GM23248 (cell line): Measurements from ENCODE around the gene ADORA1. TPM values are rescaled to one million over a fixed set of nuclear protein-coding genes. Genes with fewer than 3 reads are reported as not detected.

Source experiments
- DNase-seq: peaks from one replicate; pipeline ENCODE4 v3.0.0-alpha.2; 2015
- H2AFZ ChIP-seq: fragments of 200-600 bp; sonication (generic); 2 replicates; pipeline ENCODE4 v1.6.1; 2016; ENCODE audit warnings: antibody characterized with exemption
- H3F3A ChIP-seq: fragments of 200-600 bp; sonication (generic); 2 replicates; pipeline ENCODE4 v1.6.1; 2016; ENCODE audit warnings: mild to moderate bottlenecking, antibody characterized with exemption, mixed run types; ENCODE audit not compliant: insufficient read depth
- H3K27ac ChIP-seq: fragments of 200-600 bp; sonication (generic); 2 replicates; pipeline ENCODE4 v1.5.1; 2016; ENCODE audit warnings: mild to moderate bottlenecking
- H3K27me3 ChIP-seq: fragments of 200-600 bp; sonication (generic); replicated peaks from 2 replicates; pipeline ENCODE4 v1.6.1; 2016; ENCODE audit warnings: mild to moderate bottlenecking; ENCODE audit not compliant: insufficient read depth
- H3K36me3 ChIP-seq: fragments of 200-600 bp; sonication (generic); 2 replicates; pipeline ENCODE4 v1.6.1; 2016; ENCODE audit warnings: low read depth, mild to moderate bottlenecking
- H3K4me1 ChIP-seq: fragments of 200-600 bp; sonication (generic); 2 replicates; pipeline ENCODE4 v1.6.1; 2016; ENCODE audit warnings: mild to moderate bottlenecking; ENCODE audit not compliant: insufficient read depth
- H3K4me2 ChIP-seq: fragments of 200-600 bp; sonication (generic); one replicate; pipeline ENCODE4 v1.6.1; 2016; ENCODE audit warnings: mild to moderate bottlenecking; ENCODE audit not compliant: unreplicated experiment
- H3K4me3 ChIP-seq: fragments of 200-600 bp; sonication (generic); 2 replicates; pipeline ENCODE4 v1.5.1; 2016; ENCODE audit warnings: mild to moderate bottlenecking
- H3K79me2 ChIP-seq: fragments of 200-600 bp; sonication (generic); 2 replicates; pipeline ENCODE4 v1.6.1; 2016; ENCODE audit warnings: mild to moderate bottlenecking; ENCODE audit not compliant: insufficient read depth
- H3K9ac ChIP-seq: fragments of 200-600 bp; sonication (generic); 2 replicates; pipeline ENCODE4 v1.6.1; 2016; ENCODE audit warnings: mild to moderate bottlenecking
- H3K9me2 ChIP-seq: fragments of 200-600 bp; sonication (generic); 2 replicates; pipeline ENCODE4 v1.6.1; 2016; ENCODE audit warnings: mixed run types, mild to moderate bottlenecking, moderate library complexity; ENCODE audit not compliant: insufficient read depth
- H3K9me3 ChIP-seq: fragments of 200-600 bp; sonication (generic); one replicate; pipeline ENCODE4 v1.6.1; 2017; ENCODE audit warnings: low read depth
- H4K20me1 ChIP-seq: fragments of 200-600 bp; sonication (generic); 2 replicates; pipeline ENCODE4 v1.6.0; 2016; ENCODE audit not compliant: insufficient read depth
- EZH2 ChIP-seq: fragments of 200-600 bp; sonication (generic); IDR thresholded peaks from 2 replicates; pipeline ENCODE4 v1.6.1; 2018; ENCODE audit warnings: antibody characterized with exemption, mild to moderate bottlenecking; ENCODE audit not compliant: insufficient read depth, poor library complexity, severe bottlenecking
- EZH2phosphoT487 ChIP-seq: fragments of 200-600 bp; sonication (generic); IDR thresholded peaks from 2 replicates; pipeline ENCODE4 v1.6.1; 2018; ENCODE audit warnings: antibody characterized with exemption, moderate library complexity, mild to moderate bottlenecking, low read depth; ENCODE audit not compliant: insufficient read depth
- WGBS, 2 experiments: methylation state at CpG; one replicate each; pipeline ENCODE4 v1.1.6; 2015 to 2017; ENCODE audit warnings: low lambda C conversion rate in 2 of 2, low coverage in 1 of 2; ENCODE audit errors: missing lambda C conversion rate in 2 of 2; 5-methylcytosine and 5-hydroxymethylcytosine counted together
- in situ Hi-C: fragments of 300-500 bp; cut with MboI; formaldehyde crosslinking; loops from 2 replicates; pipeline ENCODE4 v1.15.0; 2020
- polyA plus RNA-seq: library from polyadenylated mRNA; unstranded; fragments of >200 nt; fragmentation: Nextera tagmentation; extraction: Ambion mirVana; gene quantifications from 2 replicates; pipeline ENCODE4 v1.2.1, GENCODE V29; 2016
- total RNA-seq: library from RNA; depleted of rRNA; stranded (reverse); fragments of >200 nt; shearing (Covaris generic); gene quantifications from 2 replicates; pipeline ENCODE4 v1.2.3, GENCODE V29; 2014

ADORA1 gene
- total and polyA plus RNA-seq, 2 experiments from 2014 or later = 2.2 to 5.8 TPM

DNA sequence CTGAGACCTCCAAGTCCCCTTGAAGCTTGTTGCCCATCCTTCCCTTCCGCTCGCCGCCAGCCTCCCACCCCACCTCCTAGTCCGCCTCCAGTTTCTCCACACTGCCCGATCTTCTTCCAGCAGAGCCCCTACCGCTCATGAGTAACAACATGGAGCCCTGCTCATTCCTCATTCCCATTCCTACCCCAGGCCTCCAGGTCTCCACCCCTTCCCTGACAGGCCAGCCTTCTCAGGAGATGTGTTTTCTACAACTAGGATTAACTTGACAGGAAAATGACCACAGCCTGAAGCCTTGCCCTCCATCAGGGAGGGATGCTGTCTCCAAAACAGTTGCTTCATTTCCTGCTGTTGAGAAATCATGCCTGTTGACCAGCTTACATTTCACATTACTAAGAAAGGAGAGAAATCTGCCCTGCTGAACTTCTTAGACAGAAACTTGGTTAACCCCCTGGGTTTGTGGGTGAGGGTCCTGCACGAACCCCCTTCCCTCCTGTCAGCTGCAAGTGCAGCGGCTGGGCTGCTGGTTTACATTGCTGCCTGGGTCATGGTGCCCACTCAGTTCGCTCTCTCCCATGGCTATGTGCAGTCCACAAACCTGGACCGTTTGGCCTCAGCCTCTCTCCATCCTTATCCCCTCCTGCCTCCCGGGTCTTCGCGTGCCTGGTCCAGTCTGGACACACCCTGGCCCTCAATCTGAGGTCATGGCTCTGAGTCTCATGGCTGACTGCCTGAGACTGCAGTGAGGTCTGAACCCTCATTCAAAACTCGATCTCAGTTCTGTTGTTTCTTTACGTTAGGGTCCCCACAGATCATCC lies 75.1 kb downstream of the ADORA1 start:
- Histone ChIP-seq H3K9me3 (no peaks in the 10 kb centered on the region), H3K4me1 (peaks cover 50% of the 10 kb centered on the region), H3F3A (peaks cover 42% of the 10 kb centered on the region), H4K20me1 (no peaks in the 10 kb centered on the region), H2AFZ (peak overlapping the region; percentile 54), H3K36me3 (no peaks in the 10 kb centered on the region), H3K4me2 (peak overlapping the region; percentile 42), H3K9ac (peak overlapping the region; percentile 21; the same call in 1 of the 2 replicates), H3K27me3 (no peaks in the 10 kb centered on the region), H3K27ac (peak overlapping the region; percentile 65), H3K9me2 (no peaks in the 10 kb centered on the region), H3K79me2 (no peaks in the 10 kb centered on the region), H3K4me3 (no peak overlapping the region)
- in situ Hi-C loops = no loop called here
- WGBS, 2 experiments = 86 to 87% methylated on average over 15 of the region's 15 CpGs
- TF ChIP-seq EZH2phosphoT487 = no peak
- TF ChIP-seq EZH2 = no peak
- peak; percentile 85 for DNase-seq

DNA sequence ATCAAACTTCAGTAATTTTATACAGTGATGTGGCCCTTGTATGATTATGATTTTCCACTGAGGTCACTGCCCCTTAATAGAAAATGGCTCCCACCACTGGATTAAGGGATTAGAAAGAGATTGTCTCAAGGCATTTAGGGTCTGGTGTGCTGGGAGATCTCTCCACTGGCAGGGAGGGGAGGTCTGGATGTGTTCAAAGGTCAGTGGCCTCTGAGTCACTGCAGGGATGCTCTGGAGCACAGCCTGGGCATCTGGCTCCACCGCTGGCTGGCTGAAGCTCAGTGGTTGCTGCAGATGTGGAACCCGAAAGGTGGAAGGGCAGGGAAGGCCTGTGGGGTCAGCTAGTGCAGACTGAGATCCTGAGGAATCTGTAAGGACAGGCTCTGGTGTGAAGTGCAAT lies 77.2 kb downstream of the ADORA1 start:
- Histone ChIP-seq H3K9me3 (no peaks in the 10 kb centered on the region), H4K20me1 (no peaks in the 10 kb centered on the region), H3K4me1 (peaks cover 28% of the 10 kb centered on the region), H3K4me2 (no peak overlapping the region), H3K27ac (no peak overlapping the region), H3K4me3 (no peak overlapping the region), H3K9me2 (no peaks in the 10 kb centered on the region), H3K9ac (no peak overlapping the region), H3F3A (peaks cover 23% of the 10 kb centered on the region), H3K27me3 (no peaks in the 10 kb centered on the region), H2AFZ (no peak overlapping the region), H3K79me2 (no peaks in the 10 kb centered on the region), H3K36me3 (no peaks in the 10 kb centered on the region)
- no peak for TF ChIP-seq EZH2phosphoT487
- no peak for TF ChIP-seq EZH2
- WGBS, 2 experiments = 60 to 64% methylated on average over 2 of the region's 2 CpGs
- no peak for DNase-seq
- in situ Hi-C loops = no loop called here

GRCh38 chr1:203206129-203206687 lies 78.7 kb downstream of the ADORA1 start:
- H3K27ac ChIP-seq = no peak overlapping the region

GRCh38 chr1:203207751-203208150 lies 80.2 kb downstream of the ADORA1 start:
- H2AFZ ChIP-seq = no peak overlapping the region
- WGBS, 2 experiments = 44 to 52% methylated on average over 2 of the region's 2 CpGs
- no peaks in the 10 kb centered on the region for H3K9me2 ChIP-seq
- H3K27ac ChIP-seq = no peak overlapping the region
- no peak overlapping the region for H3K9ac ChIP-seq
- H3F3A ChIP-seq = peaks cover 6% of the 10 kb centered on the region
- H3K9me3 ChIP-seq = no peaks in the 10 kb centered on the region
- no peak overlapping the region for H3K4me2 ChIP-seq
- in situ Hi-C loops = no loop called here
- no peak for TF ChIP-seq EZH2phosphoT487
- TF ChIP-seq EZH2 = no peak
- no peak for DNase-seq
- H3K27me3 ChIP-seq = no peaks in the 10 kb centered on the region
- H3K36me3 ChIP-seq = no peaks in the 10 kb centered on the region
- H3K4me3 ChIP-seq = no peak overlapping the region
- H3K4me1 ChIP-seq = peaks cover 4% of the 10 kb centered on the region
- H4K20me1 ChIP-seq = no peaks in the 10 kb centered on the region
- H3K79me2 ChIP-seq = no peaks in the 10 kb centered on the region

More at GRCh38 chr1:203206129-203206687, 78.7 kb downstream of the ADORA1 start:
- 78 to 80% methylated on average over 5 of the region's 5 CpGs for WGBS, 2 experiments
- Histone ChIP-seq H3F3A (peaks cover 9% of the 10 kb centered on the region), H3K79me2 (no peaks in the 10 kb centered on the region), H3K4me3 (no peak overlapping the region), H3K27me3 (no peaks in the 10 kb centered on the region), H3K9ac (no peak overlapping the region), H2AFZ (no peak overlapping the region), H3K36me3 (no peaks in the 10 kb centered on the region), H4K20me1 (no peaks in the 10 kb centered on the region), H3K9me3 (no peaks in the 10 kb centered on the region), H3K4me2 (no peak overlapping the region), H3K4me1 (peaks cover 14% of the 10 kb centered on the region), H3K9me2 (no peaks in the 10 kb centered on the region)
- TF ChIP-seq EZH2phosphoT487 = no peak
- no peak for TF ChIP-seq EZH2
- DNase-seq = no peak
- in situ Hi-C loops = no loop called here
